Upper lobe of right lung (tissue), 1 donor: ENCODE data around the gene GPC2. TPM values are rescaled to one million over a fixed set of nuclear protein-coding genes. Genes with fewer than 3 reads are reported as not detected.
"Not testable (repeated sequence)": the region's sequence is repeated elsewhere in the genome, so short reads cannot be mapped to it uniquely, and the experiment has no call there.

ENCODE experiments used
- ATAC-seq: fragments of 200-7000 bp; cut with Tn5 transposase; one replicate; pipeline ENCODE4 v1.9.1; 2020; ENCODE audit warnings: mild to moderate bottlenecking, moderate library complexity
- DNase-seq: peaks from one replicate; pipeline ENCODE4 v3.0.0-alpha.2; 2020
- H3K27ac ChIP-seq: fragments of 200-600 bp; one replicate; pipeline ENCODE4 v1.8.0; 2022
- H3K27me3 ChIP-seq: fragments of 200-600 bp; one replicate; pipeline ENCODE4 v1.8.0; 2022; ENCODE audit warnings: mild to moderate bottlenecking
- H3K36me3 ChIP-seq: fragments of 200-600 bp; one replicate; pipeline ENCODE4 v1.8.0; 2022
- H3K4me1 ChIP-seq: fragments of 200-600 bp; one replicate; pipeline ENCODE4 v1.8.0; 2022
- H3K4me3 ChIP-seq: fragments of 200-600 bp; one replicate; pipeline ENCODE4 v1.8.0; 2022; ENCODE audit warnings: mild to moderate bottlenecking
- H3K9me3 ChIP-seq: fragments of 200-600 bp; one replicate; pipeline ENCODE4 v1.8.0; 2022
- CTCF ChIP-seq: fragments of 200-600 bp; IDR thresholded peaks from one replicate; pipeline ENCODE4 v1.8.0; 2022; ENCODE audit warnings: antibody characterized with exemption
- intact Hi-C: fragments of 100-400 bp; cut with DNase I; formaldehyde crosslinking; loops from one replicate; pipeline ENCODE4 v1.11.0; 2022
- total RNA-seq: library from RNA; stranded (reverse); fragmentation: NEBNext Ultra II Directional; extraction: Animal tissue kit (Norgen Biotek cat#: 25700); gene quantifications from one replicate; pipeline ENCODE4 v1.2.1, GENCODE V29; 2021
- donor health status: DM: no; HTN: yes; CAD: no; lungs with severe emphysema.

The GPC2 gene
- total RNA-seq, 1 donor from 2014 or later, result 0.49 TPM

GRCh38 chr7:100132697-100133151, 44.5 kb downstream of the GPC2 start:
- Histone ChIP-seq H3K27me3 (no peaks in the 10 kb centered on the region), H3K9me3 (no peaks in the 10 kb centered on the region), H3K4me1 (peaks cover 6% of the 10 kb centered on the region), H3K4me3 (no peak overlapping the region), H3K27ac (no peak overlapping the region), H3K36me3 (no peaks in the 10 kb centered on the region)
- ATAC-seq (peak; percentile 91), DNase-seq (no peak)
- intact Hi-C loops, result loop anchor here (10.0 kb wide), 1 partner anchor 82 kb away; the partner anchor contains the start of gene PVRIG
- peak; percentile 77 for TF ChIP-seq CTCF

- H3K27me3 ChIP-seq, result no peaks in the 10 kb centered on the region
- no peaks in the 10 kb centered on the region for H3K9me3 ChIP-seq
- H3K4me1 ChIP-seq, result peaks cover 6% of the 10 kb centered on the region
- no peaks in the 10 kb centered on the region for H3K36me3 ChIP-seq
- no peak for ATAC-seq
- intact Hi-C loops, result loop anchor here (10.0 kb wide), 1 partner anchor 83 kb away; the partner anchor contains the start of gene PVRIG
- H3K4me3 ChIP-seq, result no peak overlapping the region
- DNase-seq, result no peak
- no peak overlapping the region for H3K27ac ChIP-seq
- no peak for TF ChIP-seq CTCF
These were observed 45.1 kb downstream of the GPC2 start for GRCh38 chr7:100132126-100132525.

GRCh38 chr7:100130608-100131453, 46.4 kb downstream of the GPC2 start:
- TF ChIP-seq CTCF, result peak; percentile 87
- peak; percentile 45 for ATAC-seq
- H3K27ac ChIP-seq, result no peak overlapping the region
- peak; percentile 88 for DNase-seq
- H3K4me1 ChIP-seq, result peaks cover 12% of the 10 kb centered on the region
- intact Hi-C loops, result loop anchor here (10.0 kb wide), 1 partner anchor 84 kb away; the partner anchor contains the start of gene PVRIG
- no peaks in the 10 kb centered on the region for H3K9me3 ChIP-seq
- no peaks in the 10 kb centered on the region for H3K27me3 ChIP-seq
- H3K4me3 ChIP-seq, result no peak overlapping the region
- H3K36me3 ChIP-seq, result no peaks in the 10 kb centered on the region

- H3K27ac ChIP-seq, H3K9me3 ChIP-seq, DNase-seq, H3K36me3 ChIP-seq, H3K4me3 ChIP-seq, ATAC-seq, H3K27me3 ChIP-seq: not testable (repeated sequence)
- intact Hi-C loops, result loop anchor here (10.0 kb wide), 1 partner anchor 85 kb away; the partner anchor contains the start of gene PVRIG
- H3K4me1 ChIP-seq, result peaks cover 16% of the 10 kb centered on the region
These were observed 47.0 kb downstream of the GPC2 start for GRCh38 chr7:100130220-100130607.

GRCh38 chr7:100128637-100128963, 48.6 kb downstream of the GPC2 start:
- intact Hi-C loops, result no loop called here
- H3K27ac ChIP-seq, result no peak overlapping the region
- no peak for TF ChIP-seq CTCF
- no peaks in the 10 kb centered on the region for H3K9me3 ChIP-seq
- no peaks in the 10 kb centered on the region for H3K36me3 ChIP-seq
- peaks cover 16% of the 10 kb centered on the region for H3K4me1 ChIP-seq
- H3K27me3 ChIP-seq, result no peaks in the 10 kb centered on the region
- no peak overlapping the region for H3K4me3 ChIP-seq
- DNase-seq, result no peak
- ATAC-seq, result no peak

- H3K27ac ChIP-seq, result peak overlapping the region; percentile 95
- no peaks in the 10 kb centered on the region for H3K27me3 ChIP-seq
- DNase-seq (no peak), ATAC-seq (no peak)
- peaks cover 16% of the 10 kb centered on the region for H3K4me1 ChIP-seq
- H3K36me3 ChIP-seq, result no peaks in the 10 kb centered on the region
- intact Hi-C loops, result no loop called here
- no peak for TF ChIP-seq CTCF
- peak overlapping the region; percentile 88 for H3K4me3 ChIP-seq
- H3K9me3 ChIP-seq, result no peaks in the 10 kb centered on the region
These were observed 49.1 kb downstream of the GPC2 start for GRCh38 chr7:100127866-100128636.
